Hepatocyte (in vitro differentiated cells): ENCODE measurements around the gene PGD.

ENCODE experiments used
- EZH2 ChIP-seq: fragments of 200-600 bp; sonication (generic); IDR thresholded peaks from 2 replicates; pipeline ENCODE4 v1.6.1; 2016; ENCODE audit warnings: antibody characterized with exemption, mild to moderate bottlenecking, borderline replicate concordance
- EZH2phosphoT487 ChIP-seq: fragments of 200-600 bp; sonication (generic); IDR thresholded peaks from one replicate; pipeline ENCODE4 v1.6.1; 2018; ENCODE audit warnings: antibody characterized with exemption, mild to moderate bottlenecking, low read depth, moderate library complexity; ENCODE audit not compliant: unreplicated experiment, severe bottlenecking
- TF ChIP-seq, protein P1 (sequence below): fragments of 200-600 bp; sonication (generic); IDR thresholded peaks from 2 replicates; pipeline ENCODE4 v1.5.1; 2016; ENCODE audit warnings: antibody characterized with exemption, mild to moderate bottlenecking; ENCODE audit not compliant: poor library complexity

DNA sequence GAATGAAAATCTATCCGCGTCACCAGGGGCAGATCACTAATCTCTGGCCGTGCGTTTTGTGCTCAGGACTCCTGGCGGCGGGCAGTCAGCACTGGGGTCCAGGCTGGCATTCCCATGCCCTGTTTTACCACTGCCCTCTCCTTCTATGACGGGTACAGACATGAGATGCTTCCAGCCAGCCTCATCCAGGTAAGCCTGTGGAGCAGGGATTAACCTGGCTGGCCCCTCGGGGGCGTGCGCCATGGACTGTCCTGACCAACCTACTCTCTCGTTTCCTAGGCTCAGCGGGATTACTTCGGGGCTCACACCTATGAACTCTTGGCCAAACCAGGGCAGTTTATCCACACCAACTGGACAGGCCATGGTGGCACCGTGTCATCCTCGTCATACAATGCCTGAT lies 20.5 kb downstream of the PGD start:
- TF ChIP-seq, protein P1, sequence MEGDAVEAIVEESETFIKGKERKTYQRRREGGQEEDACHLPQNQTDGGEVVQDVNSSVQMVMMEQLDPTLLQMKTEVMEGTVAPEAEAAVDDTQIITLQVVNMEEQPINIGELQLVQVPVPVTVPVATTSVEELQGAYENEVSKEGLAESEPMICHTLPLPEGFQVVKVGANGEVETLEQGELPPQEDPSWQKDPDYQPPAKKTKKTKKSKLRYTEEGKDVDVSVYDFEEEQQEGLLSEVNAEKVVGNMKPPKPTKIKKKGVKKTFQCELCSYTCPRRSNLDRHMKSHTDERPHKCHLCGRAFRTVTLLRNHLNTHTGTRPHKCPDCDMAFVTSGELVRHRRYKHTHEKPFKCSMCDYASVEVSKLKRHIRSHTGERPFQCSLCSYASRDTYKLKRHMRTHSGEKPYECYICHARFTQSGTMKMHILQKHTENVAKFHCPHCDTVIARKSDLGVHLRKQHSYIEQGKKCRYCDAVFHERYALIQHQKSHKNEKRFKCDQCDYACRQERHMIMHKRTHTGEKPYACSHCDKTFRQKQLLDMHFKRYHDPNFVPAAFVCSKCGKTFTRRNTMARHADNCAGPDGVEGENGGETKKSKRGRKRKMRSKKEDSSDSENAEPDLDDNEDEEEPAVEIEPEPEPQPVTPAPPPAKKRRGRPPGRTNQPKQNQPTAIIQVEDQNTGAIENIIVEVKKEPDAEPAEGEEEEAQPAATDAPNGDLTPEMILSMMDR = no peak
- TF ChIP-seq EZH2 (no peak), EZH2phosphoT487 (no peak)
